Hindlimb muscle (tissue), 1 donor: ENCODE measurements around the gene COL18A1. TPM values are rescaled to one million over a fixed set of nuclear protein-coding genes. Genes with fewer than 3 reads are reported as not detected.
A peak's percentile ranks its signal among the peaks of the same experiment; 100 is the strongest.
"Not testable (repeated sequence)": the region's sequence is repeated elsewhere in the genome, so short reads cannot be mapped to it uniquely, and the experiment has no call there.

Source experiments
- DNase-seq: peaks from one replicate; pipeline ENCODE4 v3.0.0-alpha.2; 2013
- polyA plus RNA-seq: library from polyadenylated mRNA; unstranded; fragments of 120-200 nt; gene quantifications from one replicate; pipeline ENCODE4 v1.2.1, GENCODE V29; 2013; ENCODE audit not compliant: insufficient read length

Gene COL18A1
- polyA plus RNA-seq, 1 donor: 89.1 TPM

DNA sequence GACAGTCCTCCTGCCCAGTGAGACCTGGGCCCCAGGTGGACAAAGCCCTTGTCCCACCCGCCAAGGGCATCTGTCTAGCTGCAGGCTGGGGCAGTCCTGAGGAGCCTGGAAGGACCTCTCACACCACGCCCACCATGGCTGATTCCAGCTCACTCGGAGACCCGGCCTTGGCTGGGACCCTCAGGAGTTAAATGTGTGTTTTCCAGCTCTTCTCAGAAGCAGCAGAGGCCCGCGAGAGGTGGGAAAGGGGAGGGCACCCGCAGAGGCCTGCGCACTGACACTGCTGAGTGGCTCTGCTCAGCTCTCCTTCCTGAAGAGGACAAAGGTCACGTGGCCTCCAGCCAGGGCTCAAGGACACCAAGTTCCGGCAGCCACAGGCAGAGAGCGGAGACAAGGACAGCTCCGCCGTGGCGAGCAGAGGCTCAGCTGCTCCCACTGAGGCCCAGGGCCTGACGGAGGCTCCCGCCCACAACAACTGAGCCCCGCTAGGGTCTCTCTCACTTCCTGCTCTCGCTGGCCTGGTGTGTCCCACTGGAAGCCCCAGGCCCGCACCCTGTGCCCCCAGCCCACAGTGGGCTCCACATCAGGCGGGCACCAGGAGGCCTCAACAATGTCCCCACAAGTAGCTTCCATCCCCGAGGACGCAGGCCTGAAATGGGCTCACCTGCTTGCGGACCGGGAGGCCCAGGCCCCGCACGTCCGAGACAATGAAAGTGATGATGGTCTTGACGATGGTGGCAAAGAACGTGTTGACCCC lies 120.4 kb downstream of the COL18A1 start:
- peak; percentile 48 for DNase-seq

GRCh38 chr21:45525910-45526306 lies 120.9 kb downstream of the COL18A1 start:
- DNase-seq: no peak

DNA sequence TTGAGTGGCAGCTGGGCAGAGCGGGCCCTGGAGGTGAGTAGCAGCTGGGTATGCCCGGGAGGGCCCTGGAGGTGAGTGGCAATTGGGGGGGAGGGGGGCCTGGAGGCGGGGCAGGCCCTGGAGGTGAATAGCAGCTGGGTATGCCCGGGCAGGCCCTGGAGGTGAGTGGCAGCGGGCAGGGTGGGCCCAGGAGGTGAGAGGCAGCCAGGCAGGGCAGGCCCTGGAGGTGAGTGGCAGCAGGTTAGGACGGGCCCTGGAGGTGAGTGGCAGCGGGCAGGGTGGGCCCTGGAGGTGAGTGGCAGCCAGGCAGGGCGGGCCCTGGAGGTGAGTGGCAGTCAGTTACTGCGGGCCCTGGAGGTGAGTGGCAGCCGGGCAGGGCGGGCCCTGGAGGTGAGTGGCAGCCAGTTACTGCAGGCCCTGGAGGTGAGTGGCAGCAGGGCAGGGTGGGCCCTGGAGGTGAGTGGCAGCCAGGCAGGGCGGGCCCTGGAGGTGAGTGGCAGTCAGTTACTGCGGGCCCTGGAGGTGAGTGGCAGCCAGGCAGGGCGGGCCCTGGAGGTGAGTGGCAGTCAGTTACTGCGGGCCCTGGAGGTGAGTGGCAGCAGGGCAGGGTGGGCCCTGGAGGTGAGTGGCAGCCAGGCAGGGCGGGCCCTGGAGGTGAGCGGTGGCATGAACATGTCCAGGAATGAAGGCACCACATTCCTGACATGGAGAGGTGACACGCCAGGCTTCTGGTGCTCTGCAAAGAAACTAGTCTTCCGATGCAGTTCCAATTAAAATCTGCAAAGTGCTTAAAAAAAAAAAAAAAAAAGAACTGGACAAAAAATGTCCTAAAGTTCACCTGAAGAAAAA lies 122.4 kb downstream of the COL18A1 start:
- not testable (repeated sequence) for DNase-seq

- DNase-seq: no peak
Measured at GRCh38 chr21:45528028-45528705, 123.2 kb downstream of the COL18A1 start.

- DNase-seq: no peak
Measured at GRCh38 chr21:45528981-45529784, 124.2 kb downstream of the COL18A1 start.

DNA sequence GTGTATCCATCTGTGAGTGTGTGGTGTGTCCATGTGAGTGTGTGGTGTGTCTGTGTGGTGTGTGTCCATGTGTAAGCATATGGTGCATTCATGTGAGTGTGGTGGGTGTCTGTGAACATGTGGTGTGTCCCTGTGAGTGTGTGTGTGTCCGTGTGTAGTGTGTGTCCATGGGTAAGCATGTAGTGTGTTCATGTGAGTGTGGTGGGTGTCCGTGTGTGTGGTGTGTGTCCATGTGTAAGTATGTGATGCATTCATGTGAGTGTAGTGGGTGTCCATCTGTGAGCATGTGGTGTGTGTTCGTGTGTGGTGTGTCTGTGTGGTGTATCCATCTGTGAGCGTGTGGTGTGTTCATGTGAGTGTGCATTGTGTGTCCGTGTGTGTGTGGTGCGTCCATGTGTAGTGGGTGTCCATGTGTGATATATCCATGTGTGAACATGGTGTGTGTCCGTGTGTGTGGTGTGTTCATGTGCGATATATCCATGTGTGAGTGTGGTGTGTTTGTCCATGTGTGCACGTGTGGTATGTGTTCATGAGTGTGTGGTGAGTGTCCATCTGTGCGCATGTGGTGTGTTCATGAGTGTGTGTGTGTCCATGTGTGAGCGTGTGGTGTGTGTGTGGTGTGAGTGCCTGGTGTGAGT lies 124.9 kb downstream of the COL18A1 start:
- DNase-seq: no peak

DNA sequence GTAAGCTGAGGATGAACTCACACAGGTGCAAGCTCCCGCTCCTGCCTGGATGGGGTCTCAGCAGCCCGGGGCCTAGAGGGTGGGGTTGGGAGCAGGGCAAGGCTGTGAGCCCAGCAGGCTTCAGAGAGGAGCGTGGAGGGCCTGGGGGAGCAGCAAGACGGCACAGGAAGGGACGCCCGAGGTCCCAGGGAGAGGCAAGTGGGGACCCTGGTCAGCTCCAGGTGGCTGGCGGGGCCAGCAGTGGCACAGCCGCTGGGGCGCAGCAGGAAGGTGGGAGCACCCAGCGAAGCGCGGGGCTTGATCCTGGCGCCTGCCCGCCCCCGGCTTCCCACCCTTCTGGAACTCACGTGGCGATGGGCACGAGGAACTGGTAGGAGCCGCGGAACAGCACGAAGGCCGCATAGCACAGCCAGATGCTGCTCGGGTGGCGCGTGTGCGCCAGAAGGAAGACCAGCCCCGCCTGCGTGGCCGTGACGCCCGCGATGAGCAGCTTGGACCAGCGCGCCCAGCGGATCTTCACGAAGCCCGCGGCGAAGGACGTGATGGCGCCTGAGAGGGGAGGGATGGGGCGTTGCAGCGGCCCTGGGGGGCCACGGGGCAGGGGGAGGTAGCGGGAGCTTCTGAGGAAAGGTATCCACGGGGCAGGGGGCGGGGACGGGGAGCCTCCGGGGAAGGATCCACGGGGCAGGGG lies 125.6 kb downstream of the COL18A1 start:
- DNase-seq: no peak

DNA sequence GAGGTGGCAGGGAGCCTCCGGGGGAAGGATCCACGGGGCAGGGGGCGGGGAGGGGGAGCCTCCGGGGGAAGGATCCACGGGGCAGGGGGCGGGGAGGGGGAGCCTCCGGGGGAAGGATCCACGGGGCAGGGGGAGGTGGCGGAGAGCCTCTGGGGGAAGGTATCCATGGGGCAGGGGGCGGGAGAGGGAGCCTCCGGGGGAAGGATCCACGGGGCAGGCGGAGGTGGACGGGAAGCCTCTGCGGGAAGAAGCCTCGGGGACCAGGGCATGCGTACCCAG lies 126.1 kb downstream of the COL18A1 start:
- not testable (repeated sequence) for DNase-seq

DNA sequence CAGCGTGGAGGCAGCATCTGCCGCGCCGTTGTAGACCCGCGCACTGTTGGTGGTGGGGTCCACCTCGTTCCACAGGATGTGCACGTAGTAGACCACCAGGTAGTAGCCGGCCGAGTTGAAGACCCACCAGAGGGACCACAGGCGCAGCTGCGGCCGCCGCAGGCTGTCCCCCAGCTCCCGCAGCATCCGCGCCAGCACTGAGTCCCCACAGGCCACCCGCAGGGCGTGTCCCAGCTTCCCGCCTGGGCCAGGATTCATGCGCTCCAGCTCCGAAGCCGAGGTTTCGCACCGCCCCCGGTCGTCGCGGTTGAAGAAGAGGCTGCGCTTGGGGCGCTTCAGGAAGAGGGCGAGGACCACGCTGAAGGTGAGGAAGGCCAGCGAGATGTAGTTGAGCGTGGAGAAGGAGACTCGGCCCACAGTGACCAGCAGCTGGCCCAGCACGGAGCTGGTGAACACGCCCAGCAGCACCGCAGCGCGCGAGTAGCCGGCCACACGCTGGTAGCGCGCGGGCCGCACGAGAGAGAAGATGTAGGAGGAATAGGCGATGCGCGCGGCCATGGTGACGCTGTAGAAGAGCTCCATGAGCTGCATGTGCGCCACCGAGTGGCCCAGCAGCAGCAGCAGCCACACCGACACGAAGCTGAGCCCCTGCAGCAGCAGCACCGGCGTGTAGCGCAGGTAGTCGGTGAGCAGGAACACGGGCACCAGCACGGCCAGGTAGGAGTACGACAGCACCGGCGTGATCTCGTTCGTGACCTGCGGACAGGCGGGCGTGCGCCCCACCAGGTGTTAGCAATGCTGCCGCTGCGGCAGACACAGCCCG lies 126.6 kb downstream of the COL18A1 start:
- DNase-seq: no peak

DNA sequence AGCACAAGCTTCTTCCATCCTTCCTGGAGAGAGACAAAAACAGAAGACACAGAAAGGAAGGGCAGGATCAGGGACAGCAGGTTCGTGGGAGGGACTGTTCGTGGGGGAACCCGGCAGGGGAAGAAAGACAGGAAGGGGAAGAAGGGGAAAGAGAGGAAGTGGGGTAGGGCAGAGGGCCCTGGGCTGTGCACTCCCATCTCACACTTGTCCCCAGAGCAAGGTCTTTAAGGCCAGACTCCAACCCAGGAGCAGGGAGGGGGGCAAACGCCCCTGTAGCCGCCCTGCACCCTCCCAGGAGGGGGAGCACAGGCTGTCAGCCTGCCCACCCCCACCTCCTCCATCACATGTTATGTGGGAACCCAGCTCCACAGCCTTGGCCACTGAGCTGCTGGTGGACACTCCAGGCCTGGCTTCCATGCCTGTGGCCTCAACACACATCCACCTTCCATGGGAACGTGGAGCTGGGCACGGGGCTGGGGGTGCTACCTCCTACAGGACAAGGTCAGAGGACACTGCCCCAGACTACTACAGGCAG lies 127.9 kb downstream of the COL18A1 start:
- no peak for DNase-seq

- DNase-seq: no peak
Measured at GRCh38 chr21:45533361-45533845, 128.4 kb downstream of the COL18A1 start.

- no peak for DNase-seq
Measured at GRCh38 chr21:45533846-45534635, 129.1 kb downstream of the COL18A1 start.

- DNase-seq: peak; percentile 46
Measured at GRCh38 chr21:45534636-45535331, 129.8 kb downstream of the COL18A1 start.

DNA sequence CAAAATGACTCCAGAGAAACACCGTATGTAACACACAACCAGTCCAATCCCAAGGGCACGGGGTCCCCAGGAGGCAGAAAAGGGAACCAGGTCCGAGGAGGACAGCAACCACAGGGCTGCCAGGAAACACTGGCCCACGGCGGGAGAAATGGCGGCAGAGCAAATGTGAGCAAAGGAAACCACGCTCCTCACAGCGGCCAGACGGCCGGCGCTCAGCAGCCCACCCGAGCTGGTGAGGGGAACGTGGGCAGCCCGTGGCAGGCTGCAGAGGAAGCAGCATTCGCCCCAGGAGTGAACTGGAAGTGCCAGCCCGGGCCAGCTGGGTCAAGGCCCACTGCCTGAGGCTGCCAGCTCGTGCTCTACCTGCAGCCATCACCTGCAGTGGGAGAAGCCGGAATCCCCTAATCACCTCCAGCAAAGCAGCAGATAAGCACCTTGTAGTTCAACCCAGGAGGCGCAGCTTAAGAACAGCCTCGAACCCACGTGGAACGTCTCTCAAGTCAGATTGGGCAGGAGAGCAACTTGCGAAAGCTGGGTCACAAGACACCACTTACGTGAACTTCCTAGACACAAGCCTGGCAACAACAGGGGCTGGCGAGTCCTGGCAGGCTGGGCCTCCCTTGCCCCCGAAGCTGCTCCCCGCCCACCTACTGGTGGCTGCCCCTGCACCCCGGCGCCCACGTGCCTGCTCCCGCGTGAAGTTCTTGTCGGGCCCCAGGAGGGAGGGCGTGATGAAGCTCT lies 130.5 kb downstream of the COL18A1 start:
- no peak for DNase-seq

DNA sequence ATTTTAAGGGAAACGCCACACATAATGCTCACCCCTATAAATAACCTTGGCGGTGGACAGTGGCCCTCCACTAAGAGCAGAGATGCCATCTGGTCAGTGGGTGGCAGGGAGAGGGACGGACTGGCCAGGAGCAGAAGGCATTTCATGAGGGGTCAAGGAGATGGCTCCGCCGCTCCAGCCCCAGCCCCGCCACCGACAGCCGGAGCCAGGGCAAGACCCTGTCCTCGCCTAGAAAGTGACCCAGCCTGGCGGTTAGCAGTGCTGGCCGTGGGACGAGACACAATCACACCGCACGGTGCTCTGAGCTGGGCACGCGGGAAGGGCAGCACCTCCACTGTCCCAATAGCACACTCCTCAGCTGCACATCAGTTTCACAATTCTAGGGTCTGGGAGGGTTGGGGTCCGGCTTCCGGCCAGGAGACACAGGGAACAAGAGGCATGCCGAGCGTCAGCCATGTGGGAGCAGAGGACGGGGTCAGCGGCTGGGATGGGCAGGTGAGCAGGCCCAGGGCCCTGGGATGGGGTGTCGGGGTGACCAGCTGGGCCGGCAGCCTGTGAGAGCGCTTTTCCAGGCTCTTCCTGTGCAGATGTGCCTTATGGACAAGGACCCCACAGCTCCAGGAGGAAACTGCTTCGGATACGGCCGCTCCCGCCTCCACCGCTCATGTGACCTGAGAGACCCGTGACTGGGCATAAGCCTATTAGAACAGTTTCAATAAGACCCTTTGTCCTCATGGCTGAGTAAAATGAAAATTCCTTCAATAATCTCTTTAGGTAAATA lies 131.5 kb downstream of the COL18A1 start:
- DNase-seq: no peak

- DNase-seq: no peak
Measured at GRCh38 chr21:45537111-45537745, 132.3 kb downstream of the COL18A1 start.
